DOHH2 (cell line): Measurements from ENCODE around the gene LRRC25.

ENCODE experiments used
- H3F3A ChIP-seq: fragments of 200-600 bp; sonication (generic), shearing (Covaris generic); 2 replicates; pipeline ENCODE4 v1.6.0; 2016; ENCODE audit warnings: antibody characterized with exemption, mild to moderate bottlenecking; ENCODE audit not compliant: control insufficient read depth, insufficient read depth
- H3K27ac ChIP-seq: fragments of 200-600 bp; sonication (generic); 2 replicates; pipeline ENCODE4 v1.5.1; 2014; ENCODE audit warnings: low read depth, mild to moderate bottlenecking, low read length, moderate library complexity
- H3K27me3 ChIP-seq: fragments of 200-600 bp; sonication (generic); 2 replicates; pipeline ENCODE4 v1.6.1; 2014; ENCODE audit warnings: mild to moderate bottlenecking, low read length, mixed read lengths; ENCODE audit not compliant: control insufficient read depth
- H3K36me3 ChIP-seq: fragments of 200-600 bp; sonication (generic); 2 replicates; pipeline ENCODE4 v1.6.1; 2014; ENCODE audit warnings: mild to moderate bottlenecking, low read length, moderate library complexity, mixed read lengths; ENCODE audit not compliant: control insufficient read depth
- H3K4me1 ChIP-seq: fragments of 200-600 bp; sonication (generic); 2 replicates; pipeline ENCODE4 v1.6.1; 2014; ENCODE audit warnings: mild to moderate bottlenecking, low read length, mixed read lengths; ENCODE audit not compliant: control insufficient read depth
- H3K4me2 ChIP-seq: fragments of 200-600 bp; sonication (generic); 2 replicates; pipeline ENCODE4 v1.6.0; 2014; ENCODE audit warnings: mild to moderate bottlenecking, low read length, moderate library complexity
- H3K4me3 ChIP-seq: fragments of 200-600 bp; sonication (generic); 2 replicates; pipeline ENCODE4 v1.5.1; 2014; ENCODE audit warnings: mild to moderate bottlenecking, low read length, mixed read lengths
- H3K79me2 ChIP-seq: fragments of 200-600 bp; sonication (generic); 2 replicates; pipeline ENCODE4 v1.6.1; 2014; ENCODE audit warnings: mild to moderate bottlenecking, low read length, mixed read lengths; ENCODE audit not compliant: control insufficient read depth
- H3K9me2 ChIP-seq: fragments of 200-600 bp; sonication (generic); replicated peaks from 2 replicates; pipeline ENCODE4 v1.6.1; 2014; ENCODE audit warnings: mild to moderate bottlenecking, low read length, mixed read lengths; ENCODE audit not compliant: control insufficient read depth
- H3K9me3 ChIP-seq: fragments of 200-600 bp; sonication (generic); 2 replicates; pipeline ENCODE4 v1.6.1; 2014; ENCODE audit warnings: antibody characterized with exemption, low read length, mixed read lengths; ENCODE audit not compliant: control insufficient read depth, insufficient read depth
- H4K20me1 ChIP-seq: fragments of 200-600 bp; sonication (generic); 2 replicates; pipeline ENCODE4 v1.6.0; 2014; ENCODE audit warnings: low read depth, mild to moderate bottlenecking, antibody characterized with exemption, low read length, moderate library complexity; ENCODE audit not compliant: control insufficient read depth, insufficient read depth
- EZH2phosphoT487 ChIP-seq: fragments of 200-600 bp; sonication (generic); IDR thresholded peaks from 2 replicates; pipeline ENCODE4 v1.6.1; 2017; ENCODE audit warnings: borderline replicate concordance, mild to moderate bottlenecking, antibody characterized with exemption, low read length, moderate library complexity, mixed read lengths
- TF ChIP-seq, protein P1 (sequence below): fragments of 200-600 bp; sonication (generic); IDR thresholded peaks from one replicate; pipeline ENCODE4 v1.5.1; 2014; ENCODE audit warnings: antibody characterized with exemption, mild to moderate bottlenecking, low read depth, low read length; ENCODE audit not compliant: poor library complexity, severe bottlenecking

Gene LRRC25

DNA sequence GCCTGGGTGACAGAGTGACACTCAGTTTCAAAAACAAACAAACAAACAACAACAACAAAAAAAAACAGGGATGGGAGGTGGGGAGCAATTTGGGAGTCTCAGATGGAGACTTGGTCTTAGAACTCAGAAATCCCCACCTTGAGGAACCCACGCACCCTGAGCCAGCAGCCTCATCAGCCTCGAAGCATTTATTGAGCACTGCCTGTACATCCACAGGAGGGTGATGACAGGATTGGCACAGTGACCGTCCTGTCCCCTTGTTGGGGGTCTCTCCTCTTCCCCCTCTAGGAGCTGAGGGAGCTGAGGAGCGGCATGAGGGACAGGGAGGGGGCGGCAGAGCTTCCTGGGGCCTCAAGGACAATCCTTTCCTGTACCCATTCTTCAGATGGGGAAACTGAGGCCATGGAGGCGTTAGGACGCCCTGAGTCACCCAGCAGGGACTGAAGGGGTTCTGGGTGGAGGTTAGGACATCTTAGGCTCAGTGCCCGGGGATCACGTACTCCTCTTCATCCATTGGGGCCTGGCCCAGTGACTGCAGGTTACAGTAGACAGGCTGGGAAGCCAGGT, 5.8 kb downstream of the LRRC25 start:
- Histone ChIP-seq H3K9me2 (no peaks in the 10 kb centered on the region), H3K4me3 (no peak overlapping the region), H3K27ac (no peak overlapping the region), H3K27me3 (peaks cover 31% of the 10 kb centered on the region), H4K20me1 (no peaks in the 10 kb centered on the region), H3K4me1 (peaks cover 42% of the 10 kb centered on the region), H3F3A (peaks cover 2% of the 10 kb centered on the region; the same call in 1 of the 2 replicates), H3K79me2 (no peaks in the 10 kb centered on the region), H3K4me2 (no peak overlapping the region), H3K9me3 (no peaks in the 10 kb centered on the region), H3K36me3 (no peaks in the 10 kb centered on the region)
- TF ChIP-seq, protein P1, sequence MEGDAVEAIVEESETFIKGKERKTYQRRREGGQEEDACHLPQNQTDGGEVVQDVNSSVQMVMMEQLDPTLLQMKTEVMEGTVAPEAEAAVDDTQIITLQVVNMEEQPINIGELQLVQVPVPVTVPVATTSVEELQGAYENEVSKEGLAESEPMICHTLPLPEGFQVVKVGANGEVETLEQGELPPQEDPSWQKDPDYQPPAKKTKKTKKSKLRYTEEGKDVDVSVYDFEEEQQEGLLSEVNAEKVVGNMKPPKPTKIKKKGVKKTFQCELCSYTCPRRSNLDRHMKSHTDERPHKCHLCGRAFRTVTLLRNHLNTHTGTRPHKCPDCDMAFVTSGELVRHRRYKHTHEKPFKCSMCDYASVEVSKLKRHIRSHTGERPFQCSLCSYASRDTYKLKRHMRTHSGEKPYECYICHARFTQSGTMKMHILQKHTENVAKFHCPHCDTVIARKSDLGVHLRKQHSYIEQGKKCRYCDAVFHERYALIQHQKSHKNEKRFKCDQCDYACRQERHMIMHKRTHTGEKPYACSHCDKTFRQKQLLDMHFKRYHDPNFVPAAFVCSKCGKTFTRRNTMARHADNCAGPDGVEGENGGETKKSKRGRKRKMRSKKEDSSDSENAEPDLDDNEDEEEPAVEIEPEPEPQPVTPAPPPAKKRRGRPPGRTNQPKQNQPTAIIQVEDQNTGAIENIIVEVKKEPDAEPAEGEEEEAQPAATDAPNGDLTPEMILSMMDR = no peak
- no peak for TF ChIP-seq EZH2phosphoT487

GRCh38 chr19:18390065-18390907, 7.1 kb downstream of the LRRC25 start:
- Histone ChIP-seq H3K27me3 (peaks cover 41% of the 10 kb centered on the region), H3F3A (peaks cover 2% of the 10 kb centered on the region; the same call in 1 of the 2 replicates), H3K27ac (no peak overlapping the region), H3K4me1 (peaks cover 44% of the 10 kb centered on the region), H4K20me1 (no peaks in the 10 kb centered on the region), H3K36me3 (no peaks in the 10 kb centered on the region), H3K4me3 (no peak overlapping the region), H3K4me2 (no peak overlapping the region), H3K9me3 (no peaks in the 10 kb centered on the region), H3K79me2 (no peaks in the 10 kb centered on the region), H3K9me2 (no peaks in the 10 kb centered on the region)
- TF ChIP-seq, protein P1 = no peak
- TF ChIP-seq EZH2phosphoT487 = no peak

DNA sequence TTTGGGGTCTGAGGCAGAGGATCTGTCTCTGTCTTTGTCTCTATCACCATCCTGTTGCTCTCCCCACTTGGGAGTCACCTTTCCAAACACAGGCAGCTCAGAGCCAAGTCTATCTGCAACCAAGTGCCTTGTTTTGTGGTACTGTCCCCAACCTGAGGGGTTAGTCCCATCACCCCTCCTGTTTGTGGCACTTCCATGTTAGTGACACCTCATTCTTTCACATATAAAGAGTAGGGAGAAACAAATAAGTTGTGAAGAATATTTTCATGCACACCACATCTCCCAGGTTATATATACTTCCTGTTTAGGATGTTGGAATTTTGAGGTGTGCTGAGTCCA, 7.7 kb downstream of the LRRC25 start:
- Histone ChIP-seq H3K36me3 (no peaks in the 10 kb centered on the region), H3K27me3 (peaks cover 42% of the 10 kb centered on the region), H4K20me1 (no peaks in the 10 kb centered on the region), H3K9me3 (no peaks in the 10 kb centered on the region), H3K4me2 (no peak overlapping the region), H3F3A (peaks cover 2% of the 10 kb centered on the region; the same call in 1 of the 2 replicates), H3K79me2 (no peaks in the 10 kb centered on the region), H3K4me3 (no peak overlapping the region), H3K9me2 (no peaks in the 10 kb centered on the region), H3K4me1 (peaks cover 44% of the 10 kb centered on the region), H3K27ac (no peak overlapping the region)
- TF ChIP-seq, protein P1 = no peak
- TF ChIP-seq EZH2phosphoT487 = no peak
